Measurements from ENCODE around the gene CGB8.
"Not testable (repeated sequence)": the region's sequence is repeated elsewhere in the genome, so short reads cannot be mapped to it uniquely, and the experiment has no call there.

The CGB8 gene

DNA sequence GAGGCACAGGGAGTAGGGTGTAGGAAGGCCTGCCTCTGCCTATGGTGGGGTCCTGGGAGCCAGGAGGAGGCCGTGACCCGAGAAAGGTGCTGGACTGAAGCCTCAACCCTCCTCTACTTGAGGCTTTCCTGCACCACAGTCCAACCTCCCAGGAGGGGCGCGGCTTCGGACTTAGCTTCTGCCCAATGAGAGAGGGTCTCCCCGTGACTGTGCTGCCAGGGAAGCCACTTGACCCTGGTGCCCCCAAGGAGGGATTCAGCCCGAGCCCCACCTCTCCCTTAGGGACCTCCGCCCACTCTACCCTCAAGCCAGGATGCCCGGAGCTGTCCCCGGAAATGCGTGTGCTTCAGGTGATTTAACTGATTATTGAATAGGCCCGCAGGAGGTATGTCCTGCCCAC lies at the start of gene CGB8:
CGB8 (minus strand) TSS at position 101 of the 400 bp plus-strand sequence. CDS start 372 bp downstream, outside the sequence.
- DNase-seq (ENCODE audit: low spot score) = not testable (repeated sequence)

DNA sequence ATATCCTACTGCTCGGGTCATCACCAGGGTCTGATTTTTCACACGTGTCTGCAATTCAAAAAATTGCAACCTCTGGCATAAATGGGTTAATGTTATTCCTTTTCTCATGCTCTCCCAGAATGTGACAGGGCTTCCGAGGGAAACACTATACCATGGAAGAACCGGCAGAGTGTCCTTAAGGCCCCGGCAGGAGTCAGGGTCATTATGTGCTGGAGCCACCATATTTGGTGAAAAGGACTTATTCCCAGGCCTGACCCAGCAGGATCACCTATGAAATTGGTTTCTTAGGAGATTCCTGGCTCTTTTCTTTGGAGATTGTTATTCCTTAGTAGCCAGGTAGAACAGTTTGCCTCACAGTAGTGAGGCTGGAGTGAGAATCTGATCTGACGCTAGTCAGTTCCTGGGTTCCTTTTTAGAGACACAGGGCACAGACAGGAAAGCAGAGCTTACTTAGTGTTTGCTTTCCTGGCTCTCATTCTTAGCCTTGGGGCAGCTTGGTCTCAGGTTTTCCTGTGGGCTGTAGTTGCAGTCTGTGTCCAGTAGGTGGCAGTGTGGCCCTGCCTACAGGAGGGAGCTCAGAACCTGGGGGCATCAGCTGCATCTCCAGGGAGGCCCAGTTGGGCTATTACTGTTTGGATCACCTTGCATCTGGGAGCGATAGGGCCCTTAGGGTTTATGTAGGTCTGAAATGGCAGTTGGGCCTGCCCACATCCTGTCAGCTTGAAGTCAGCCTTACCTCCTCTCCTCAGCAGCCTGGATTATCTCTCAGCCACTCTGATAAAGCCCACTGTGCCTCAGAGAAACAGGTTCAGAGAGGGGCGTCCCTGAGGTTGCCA lies 48.8 kb upstream of the CGB8 start:
- DNase-seq (ENCODE audit: low spot score) = no peak

DNA sequence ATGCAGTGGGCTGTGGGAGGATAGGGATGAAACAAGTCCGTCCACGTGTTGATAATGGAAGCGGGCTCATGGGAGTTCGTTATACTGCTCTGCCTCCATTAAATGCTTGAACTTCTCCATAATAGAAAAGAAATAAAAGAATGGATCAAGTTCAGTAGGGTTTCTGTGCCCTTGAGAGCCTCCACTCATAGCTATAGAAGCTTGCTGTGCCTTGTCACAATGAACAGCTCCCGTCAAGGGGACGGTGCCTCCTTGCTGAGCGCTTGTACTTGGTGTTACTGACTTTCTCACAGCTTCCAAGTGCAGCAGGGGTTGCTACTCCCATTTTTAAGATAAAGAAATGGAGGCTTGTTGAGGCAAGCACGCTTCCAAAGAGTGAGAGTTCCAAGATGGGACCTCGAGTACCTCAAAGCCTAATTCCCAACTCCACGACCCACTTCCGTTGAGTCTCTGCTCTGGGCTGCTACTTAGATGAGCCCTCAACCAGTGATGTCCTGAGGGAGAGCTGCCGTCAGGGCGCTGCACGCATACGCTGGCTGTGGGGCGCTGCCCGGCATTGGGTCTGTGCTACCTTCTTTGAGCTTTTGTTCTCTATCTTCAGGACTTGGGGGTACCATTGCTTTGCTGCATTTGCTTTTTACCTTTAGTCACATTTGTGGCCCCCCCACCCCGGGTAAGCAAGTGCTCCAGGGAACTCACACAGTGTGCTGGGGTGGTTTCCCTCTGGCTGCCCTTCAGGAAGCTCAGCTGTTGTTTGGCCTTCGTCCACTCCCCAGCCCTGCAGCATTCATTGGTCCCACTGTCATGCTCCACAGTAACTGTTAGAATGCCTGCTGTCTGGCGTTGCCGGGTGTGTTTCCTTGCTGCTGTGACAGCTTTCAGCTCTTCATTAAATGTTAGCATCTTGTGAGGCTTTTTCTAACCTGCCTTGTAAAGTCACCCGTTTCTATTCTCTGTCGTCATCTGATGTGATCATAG lies 45.9 kb upstream of the CGB8 start:
- DNase-seq (ENCODE audit: low spot score) = no peak

DNA sequence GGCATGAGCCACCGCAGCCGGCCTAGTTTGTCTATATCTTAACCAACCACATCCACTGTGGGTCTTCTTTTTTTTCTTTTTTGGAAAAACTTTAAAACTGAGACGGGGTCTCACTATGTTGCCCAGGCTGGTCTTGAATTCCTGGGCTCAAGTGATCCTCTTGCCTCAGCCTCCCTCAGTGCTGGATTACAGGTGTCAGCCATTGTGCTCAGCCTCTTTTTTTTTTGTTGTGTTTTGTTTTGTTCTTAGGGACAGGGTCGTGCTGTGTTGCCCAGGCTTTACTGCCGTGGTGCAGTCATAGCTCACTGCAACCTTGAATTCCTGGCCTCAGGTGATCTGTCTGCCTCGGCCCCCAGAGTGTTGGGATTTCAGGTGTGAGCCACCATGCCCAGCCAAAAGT lies 43.8 kb upstream of the CGB8 start:
- no peak for DNase-seq (ENCODE audit: low spot score)

DNA sequence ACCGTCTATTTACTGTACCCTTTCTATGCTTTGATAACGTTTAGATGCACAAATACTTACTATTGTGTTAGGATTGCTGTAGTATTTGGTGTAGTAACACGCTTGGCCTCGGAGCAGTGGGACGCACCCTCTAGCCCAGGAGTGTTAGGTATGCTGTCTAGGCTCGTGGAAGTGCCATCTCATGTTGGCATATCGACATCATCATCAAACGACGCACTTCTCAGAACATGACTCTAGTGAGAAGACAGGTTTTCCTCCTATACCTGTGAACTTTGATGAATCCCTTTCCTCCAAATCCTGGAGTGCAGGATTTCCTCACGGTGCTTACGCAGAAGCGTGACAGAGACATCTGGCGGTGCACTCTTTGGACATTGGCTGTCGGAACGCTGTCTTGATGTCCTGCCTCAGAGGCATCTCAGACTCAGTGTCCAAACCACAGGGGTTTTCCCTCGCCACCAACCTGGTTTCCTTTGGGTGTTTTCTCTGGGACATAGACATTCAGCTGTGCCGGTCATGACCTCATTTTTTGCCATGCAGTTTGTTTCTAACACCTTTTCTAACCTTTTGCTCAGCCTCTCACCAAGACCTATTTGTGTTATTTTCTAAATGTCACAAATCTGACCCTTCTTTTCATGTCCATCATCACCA lies 42.6 kb upstream of the CGB8 start:
- no peak for DNase-seq (ENCODE audit: low spot score)

DNA sequence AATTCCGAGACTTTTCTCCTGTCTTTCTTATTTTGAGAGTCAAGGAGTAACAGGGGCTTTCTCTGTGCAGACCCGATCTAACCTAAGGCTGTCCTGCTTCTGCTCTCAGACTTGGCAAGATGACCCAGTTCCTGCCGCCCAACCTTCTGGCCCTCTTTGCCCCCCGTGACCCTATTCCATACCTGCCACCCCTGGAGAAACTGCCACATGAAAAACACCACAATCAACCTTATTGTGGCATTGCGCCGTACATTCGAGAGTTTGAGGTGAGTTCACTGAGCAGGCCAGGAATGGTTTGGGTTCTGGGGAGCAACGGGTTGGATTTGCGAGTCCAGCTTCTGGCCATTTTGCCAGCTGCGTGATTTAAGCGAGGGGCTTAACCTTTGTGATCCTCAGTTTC lies 37.4 kb upstream of the CGB8 start:
- no peak for DNase-seq (ENCODE audit: low spot score)

DNA sequence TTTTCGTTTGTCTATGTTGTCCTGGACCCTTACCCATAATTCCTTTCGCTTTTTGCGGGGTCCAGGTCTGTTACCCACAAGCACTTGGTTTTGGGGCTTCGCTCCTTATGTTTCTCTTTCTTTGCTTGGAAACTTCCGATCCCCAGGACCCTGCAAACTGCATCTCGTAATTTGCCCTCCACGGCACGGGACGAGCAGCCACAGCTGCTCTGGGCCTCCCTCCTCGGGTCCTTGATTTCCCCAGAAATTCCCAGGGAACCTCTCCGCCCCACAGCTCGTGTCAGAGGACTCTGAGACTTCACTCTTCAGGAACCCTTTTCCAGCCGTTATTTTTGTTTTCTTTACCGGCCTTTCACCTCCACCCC lies 36.9 kb upstream of the CGB8 start:
- no peak for DNase-seq (ENCODE audit: low spot score)

DNA sequence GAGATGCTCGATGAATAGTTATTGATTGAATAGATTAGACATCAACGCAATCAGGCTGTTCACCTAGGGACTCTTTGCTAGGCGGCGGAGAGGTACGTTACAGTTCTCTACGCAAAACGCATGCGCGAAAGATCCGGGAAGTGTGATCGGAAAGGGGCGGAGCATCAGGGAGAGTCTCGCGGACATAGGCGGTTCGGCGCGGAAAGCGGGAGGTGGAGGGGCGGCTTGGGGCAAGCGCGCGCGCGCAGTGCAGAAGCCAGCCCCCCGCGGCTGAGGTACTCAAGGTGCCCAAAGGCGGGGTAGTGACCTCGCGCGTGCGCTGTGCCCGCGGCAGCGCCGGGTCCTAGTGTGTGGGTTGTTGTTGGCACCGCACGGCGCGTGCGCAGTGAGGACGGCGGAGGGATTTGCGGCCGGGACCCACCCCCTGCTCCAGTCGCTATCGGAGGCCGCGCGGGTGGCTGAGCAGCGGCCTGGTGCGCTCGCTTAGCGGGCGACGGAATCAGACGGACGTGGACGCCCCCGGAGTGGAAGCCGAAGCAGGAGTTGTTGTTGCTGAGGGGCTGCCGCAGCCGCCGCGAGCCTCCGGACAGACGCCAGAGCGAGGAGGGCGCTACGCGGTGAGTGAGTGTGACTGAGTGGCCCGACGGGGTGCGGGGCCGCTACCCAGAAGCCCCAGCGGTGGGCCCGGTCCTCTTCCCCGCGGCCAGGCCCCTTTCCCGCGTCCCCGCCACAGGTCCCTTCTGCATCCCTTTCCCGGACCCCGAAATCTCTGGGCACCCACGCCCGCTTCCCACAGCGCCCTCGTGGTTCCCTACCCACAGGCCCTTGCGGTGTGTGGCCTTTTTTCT lies 36.3 kb upstream of the CGB8 start, which contains the start of gene SNRNP70:
SNRNP70 (plus strand) TSS at position 432 of the 848 bp plus-strand sequence. CDS start 964 bp downstream, outside the sequence.
- DNase-seq (ENCODE audit: low spot score) = peak; percentile 100

DNA sequence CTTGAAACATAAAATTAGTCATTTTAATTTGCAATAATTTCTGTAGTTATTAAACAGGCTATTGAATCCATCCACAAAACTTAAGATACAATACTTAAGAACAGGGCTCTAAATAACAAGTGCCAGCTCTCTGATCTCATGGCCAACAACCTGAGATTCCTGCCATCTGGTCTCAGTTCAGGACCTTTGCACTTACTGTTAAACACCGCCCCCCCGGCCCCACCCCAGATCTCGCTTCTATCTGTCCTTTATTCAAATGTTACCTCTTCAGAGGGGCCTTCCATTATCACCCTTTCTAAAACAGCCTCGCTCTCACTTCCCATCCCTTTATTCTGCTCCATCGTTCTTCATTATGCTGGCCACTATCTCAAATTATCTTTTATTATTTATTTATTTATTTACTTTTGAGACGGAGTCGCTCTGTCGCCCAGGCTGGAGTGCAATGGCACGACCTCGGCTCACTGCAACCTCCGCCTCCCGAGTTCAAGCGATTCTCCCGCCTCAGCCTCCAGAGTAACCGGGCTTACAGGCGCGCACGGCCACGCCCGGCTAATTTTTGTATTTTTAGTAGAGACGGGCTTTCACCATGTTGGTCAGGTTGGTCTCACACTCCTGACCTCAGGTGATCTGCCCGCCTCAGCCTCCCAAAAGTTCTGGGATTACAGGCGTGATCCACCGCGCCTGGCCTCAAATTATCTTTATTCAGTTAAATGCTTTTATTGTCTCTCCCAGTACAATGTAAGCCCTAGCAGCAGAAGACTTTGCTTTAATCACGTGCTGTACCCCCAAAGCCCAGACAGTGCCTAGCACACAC lies 35.5 kb upstream of the CGB8 start:
- DNase-seq (ENCODE audit: low spot score) = no peak

DNA sequence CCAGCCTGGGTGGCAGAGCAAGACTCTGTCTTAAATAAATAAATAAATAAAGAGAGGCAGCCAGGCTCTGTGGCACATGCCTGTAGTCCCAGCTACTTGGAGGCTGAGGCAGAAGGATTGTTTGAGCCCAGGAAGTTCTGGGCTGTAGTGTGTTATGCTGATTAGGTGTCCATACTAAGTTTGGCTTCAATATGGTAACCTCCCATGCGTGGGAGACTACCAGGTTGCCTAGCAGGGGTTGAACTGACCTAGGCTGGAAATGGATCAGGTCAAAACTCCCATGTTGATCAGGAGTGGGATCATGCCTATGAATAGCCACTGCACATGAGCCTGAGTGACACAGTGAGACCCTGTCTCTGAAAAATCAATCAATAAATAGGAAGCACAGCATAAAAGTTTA lies 32.4 kb upstream of the CGB8 start:
- no peak for DNase-seq (ENCODE audit: low spot score)

DNA sequence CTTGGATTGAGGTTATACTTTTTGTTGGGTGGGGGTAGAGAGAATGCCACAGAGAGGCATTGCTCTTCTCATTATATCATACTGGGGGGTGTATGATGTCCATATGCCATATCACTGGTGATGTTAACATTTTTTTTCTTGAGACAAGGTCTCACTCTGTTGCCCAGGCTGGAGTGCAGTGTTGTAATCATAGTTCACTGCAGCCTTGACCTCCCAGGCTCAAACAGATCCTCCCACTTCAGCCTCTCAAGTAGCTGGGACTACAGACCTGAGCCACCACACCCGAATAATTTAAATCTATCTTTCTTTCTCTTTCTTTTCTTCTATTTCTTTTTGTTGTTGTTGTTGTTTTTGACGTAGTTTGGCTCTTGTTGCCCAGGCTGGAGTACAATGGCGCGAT lies 31.5 kb upstream of the CGB8 start:
- DNase-seq (ENCODE audit: low spot score) = no peak

DNA sequence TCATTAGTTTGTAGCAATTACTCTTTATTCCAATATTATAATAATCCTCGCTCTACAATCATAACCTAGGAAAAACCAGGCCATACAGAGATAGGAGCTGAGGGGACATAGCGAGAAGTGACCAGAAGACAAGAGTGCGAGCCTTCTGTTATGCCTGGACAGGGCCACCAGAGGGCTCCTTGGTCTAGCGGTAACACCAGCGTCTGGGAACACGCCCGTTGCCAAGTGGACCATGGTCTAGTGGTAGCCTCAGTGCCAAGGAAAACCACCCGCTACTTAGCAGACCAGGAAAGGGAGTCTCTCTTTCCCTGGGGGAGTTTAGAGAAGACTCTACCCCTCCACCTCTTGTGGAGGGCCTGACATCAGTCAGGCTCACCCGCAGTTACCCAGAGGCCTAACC lies 26.0 kb upstream of the CGB8 start:
- DNase-seq (ENCODE audit: low spot score) = not testable (repeated sequence)

DNA sequence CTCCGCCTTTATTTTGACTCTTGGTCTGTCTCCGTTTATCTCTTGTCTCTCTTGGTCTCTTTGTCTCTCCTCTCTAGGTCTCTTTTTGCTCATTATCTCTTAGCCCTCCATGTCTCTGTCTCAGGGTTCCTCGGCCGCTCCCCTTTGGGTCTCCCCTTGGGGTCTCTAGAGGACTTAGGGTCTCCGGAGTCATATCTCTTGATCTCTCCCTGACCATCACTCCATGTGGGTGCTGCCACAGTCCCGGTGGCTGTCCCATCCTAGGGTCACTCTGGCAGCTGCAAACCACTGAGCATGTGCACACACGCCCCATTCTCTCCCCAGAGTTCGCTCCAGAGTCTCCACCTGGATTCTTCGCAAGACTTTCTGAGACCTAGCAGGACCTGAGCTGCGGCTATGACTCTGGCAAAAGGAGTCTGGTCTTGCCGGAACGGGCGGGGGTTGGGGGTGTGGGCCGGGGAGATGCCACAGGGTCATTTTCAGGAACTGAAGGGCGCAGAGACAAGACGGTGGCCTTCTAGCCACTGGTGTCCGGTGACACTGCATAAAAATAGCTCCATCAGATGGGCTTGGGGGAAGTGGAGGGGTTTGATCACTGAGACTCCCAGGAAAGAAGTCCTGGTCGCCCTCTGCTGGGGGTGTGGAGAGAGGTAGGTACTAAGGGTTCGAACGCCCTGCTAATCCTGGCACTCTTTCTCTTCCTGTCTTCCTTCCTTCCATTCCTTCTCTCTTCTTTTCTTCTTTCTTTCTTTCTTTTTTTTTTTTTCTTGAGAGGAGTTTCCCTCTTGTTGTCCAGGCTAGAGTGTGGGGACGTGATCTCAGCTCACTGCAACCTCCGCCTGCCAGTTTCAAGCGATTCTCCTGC lies 24.8 kb upstream of the CGB8 start:
- DNase-seq (ENCODE audit: low spot score) = no peak

DNA sequence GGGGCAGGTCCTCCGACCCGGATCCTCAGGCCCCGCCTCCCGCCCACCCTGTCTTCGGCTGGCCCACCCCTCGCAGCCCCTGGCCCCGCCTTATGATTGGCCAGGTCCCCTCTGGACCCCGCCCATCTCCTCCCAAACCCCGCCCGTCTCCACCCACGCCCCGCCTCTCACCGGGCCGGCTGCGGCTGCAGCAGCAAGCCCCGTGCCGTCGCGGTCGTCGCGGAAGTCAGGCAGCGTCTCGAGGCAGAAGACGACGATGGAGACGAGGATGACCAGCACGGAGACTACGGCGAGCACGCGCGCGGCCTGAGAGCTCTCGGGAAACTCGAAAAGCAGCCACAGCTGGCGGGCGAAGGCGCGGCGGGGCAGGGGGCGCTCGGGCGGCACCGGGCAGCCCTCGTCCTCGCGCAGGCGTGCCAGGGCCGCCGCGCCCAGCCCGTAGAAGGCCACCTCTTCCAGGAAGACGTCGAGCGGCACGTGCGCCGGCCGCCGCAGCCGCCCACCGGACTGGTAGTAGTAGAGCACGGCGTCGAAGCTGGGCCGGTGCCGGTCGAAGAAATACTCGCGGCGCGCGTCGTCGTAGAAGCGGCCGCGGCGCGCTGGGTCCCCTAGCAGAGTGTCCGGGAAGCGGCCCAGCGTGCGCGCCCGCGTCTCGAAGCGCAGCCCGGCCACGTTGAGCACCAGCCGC lies 23.1 kb upstream of the CGB8 start:
- DNase-seq (ENCODE audit: low spot score) = no peak

DNA sequence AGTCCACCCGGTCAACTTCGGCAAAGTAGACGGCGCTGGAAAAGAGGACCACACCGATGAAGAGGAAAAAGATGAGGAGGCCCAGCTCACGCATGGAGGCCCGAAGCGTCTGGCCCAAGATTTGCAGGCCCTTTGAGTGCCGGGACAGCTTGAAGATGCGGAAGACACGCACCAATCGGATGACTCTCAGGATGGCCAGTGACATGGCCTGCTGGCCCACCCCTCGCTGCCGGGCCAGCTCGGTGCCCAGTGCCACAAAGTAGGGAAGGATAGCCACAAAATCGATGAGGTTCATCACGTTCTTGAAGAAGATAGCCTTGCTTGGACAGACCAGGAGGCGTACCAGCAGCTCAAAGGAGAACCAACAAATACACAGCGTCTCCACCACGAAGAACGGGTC lies 21.5 kb upstream of the CGB8 start:
- DNase-seq (ENCODE audit: low spot score) = no peak

DNA sequence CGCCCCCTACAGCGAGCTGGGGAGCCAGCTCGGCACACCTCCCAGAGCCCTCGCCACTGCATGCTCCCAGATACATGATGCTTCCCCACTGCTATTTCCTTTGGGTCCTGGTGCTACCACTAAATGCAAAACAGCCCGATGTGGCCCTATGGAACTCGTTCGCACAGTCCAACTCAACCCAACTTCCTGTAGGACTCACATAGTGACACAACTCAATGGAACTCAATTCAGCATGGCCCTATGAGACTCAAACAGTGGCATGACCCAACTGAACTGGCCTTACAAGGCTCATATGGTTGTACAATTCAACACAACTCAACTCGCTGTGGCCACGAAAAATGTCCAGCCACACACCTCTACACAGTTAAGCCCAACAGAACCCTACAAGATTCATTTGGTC lies 20.1 kb upstream of the CGB8 start:
- DNase-seq (ENCODE audit: low spot score) = no peak

DNA sequence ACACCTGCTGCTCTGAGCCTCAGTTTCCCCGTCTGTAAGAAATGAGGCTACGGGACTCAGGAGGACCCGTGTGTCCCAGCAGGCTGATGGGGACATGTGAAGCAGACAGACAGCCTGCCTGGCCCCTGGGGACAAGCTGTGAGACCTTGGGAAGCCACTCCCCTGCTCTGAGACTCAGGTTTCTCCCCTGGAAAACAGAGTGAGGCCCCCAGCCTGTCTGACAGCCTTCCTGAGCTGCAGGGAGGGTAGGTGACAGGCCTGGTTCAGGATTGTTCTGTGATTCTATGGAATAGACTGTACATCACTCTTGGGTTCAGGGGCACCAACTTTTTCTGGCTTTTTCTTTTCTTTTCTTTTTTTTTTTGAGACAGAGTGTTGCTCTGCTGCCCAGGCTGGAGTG lies 18.6 kb upstream of the CGB8 start:
- DNase-seq (ENCODE audit: low spot score) = no peak

DNA sequence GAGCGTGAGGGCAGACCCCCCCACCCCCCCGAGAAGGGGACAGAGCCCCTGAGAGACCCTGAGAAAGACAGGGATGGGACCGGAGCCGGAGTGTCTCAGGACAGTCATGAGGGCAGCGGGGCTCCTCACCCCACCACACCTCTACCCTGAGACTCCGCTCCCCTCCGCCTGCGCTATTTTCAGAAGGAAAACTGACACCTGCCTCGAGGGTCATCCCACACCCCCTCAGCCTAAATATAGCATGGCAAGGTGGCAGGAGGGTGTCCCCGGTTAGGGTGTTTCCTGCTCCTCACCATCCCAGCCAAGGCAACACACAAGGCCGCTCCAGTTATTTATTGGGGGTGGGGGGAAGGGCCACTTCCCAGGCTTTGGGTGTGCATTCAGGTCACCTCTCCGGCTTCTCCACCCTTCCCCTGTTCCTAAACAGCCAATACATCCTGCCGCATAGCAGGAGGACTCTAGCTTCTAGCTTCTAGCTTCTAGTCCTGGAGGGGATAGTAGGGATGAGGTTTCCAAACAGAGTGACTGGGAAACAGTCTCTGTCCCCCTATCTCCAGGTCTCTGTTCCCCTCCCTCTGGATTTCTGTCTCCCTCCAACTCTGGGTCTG lies 17.1 kb upstream of the CGB8 start:
- DNase-seq (ENCODE audit: low spot score) = no peak
